GM19452 (cell line): ENCODE data around the gene PRR5.
"Not testable (repeated sequence)": the region's sequence is repeated elsewhere in the genome, so short reads cannot be mapped to it uniquely, and the experiment has no call there.

Experiments
- ATAC-seq: cut with Tn5 transposase; IDR thresholded peaks from one replicate; pipeline ENCODE4 v1.9.1; 2021; ENCODE audit not compliant: unreplicated experiment

Gene PRR5

DNA sequence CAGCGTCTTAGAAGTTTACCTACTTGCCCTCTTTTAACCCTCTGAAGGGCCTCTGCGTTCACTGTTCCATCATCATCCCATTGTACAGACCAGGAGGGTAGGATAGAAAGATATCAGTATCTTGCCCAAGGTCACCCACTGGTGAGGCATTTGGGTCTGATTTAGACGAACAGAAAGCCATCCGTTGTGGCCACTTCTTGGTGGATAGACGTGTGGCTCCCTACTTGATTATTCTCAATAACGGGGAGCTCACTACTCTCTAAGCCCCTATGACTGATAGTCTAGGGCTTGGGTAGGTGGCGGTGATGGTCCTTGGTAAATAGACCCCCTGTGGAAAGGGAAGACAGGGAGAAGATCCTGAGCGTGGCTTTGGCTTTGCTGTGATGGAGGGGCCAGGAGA is 28.6 kb upstream of the PRR5 start:
- no peak for ATAC-seq

- ATAC-seq, result not testable (repeated sequence)
These were observed 26.0 kb upstream of the PRR5 start for GRCh38 chr22:44676066-44676440.

DNA sequence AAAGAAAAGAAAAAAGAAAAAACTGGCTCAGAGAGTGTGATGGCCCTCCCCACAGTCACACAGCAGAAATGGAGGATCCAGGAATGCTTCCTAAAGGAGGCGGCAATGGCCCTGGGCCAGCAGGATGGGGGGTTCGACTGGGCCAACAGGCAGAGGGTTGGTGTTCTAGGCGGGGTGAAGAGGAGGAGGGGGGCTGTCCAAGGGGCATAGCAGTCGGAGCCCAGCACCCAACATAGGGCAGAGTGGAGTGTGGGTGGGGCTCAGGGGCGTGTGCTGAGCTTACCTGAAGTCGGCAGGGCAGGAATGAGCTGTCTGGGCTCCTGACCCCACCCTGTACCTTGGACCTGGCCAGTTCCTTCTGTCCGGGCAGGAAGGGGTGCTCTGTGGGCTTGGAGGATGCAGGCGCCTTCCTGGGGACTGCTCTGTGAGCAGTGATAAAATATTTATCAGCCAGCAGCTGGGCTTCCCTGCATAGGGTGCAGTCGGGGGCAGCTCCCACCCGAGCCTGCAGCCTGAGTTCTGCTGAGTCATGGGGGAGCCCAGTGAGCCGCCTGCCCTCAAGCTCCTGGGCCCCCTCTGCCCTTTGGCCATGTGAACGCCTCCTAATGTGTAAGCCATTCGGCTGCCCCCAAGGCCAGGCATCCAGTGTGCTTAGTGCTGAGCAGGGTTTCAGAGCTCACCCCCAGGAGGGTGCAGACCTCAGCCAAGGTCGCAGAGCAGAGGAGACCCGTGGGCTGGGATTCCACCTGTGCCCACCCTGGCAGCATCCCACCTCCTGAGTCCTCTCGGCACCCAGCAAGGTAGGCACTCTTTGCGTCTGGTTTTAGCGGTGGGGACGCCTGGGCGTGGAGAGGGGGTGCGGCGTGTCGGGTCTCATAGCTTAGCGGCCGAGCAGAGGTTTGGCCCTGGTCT is 25.3 kb upstream of the PRR5 start:
- ATAC-seq, result no peak

GRCh38 chr22:44677353-44677840 is 24.6 kb upstream of the PRR5 start:
- no peak for ATAC-seq

DNA sequence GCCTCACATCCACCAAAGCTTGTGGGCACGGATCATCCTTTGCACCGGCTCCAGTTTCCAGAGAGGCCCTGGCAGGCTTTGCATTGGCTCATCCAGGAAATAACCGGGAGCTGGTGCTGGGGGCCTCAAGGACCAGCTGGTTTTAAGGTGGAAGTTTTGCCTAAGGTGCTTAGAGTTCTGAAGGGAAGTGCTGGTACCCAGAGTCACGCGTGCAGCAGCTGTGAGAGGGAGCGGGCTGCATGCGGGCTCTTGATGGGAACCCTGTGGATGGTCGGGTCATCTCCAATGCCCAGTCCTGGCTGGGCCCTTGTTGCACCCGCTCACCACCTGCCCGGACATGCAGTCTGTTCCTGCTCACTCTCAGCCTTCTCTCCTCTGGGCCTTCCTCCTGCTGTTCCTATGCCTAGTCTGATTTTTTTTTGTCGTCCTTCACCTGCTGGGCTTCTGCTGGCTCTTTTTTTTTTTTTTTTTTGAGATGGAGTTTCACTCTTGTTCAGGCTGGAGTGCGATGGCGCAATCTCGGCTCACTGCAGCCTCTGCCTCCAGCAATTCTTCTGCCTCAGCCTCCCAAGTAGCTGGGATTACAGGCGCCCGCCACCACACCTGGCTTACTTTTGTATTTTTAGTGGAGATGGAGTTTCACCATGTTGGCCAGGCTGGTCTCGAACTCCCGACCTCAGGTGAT is 24.0 kb upstream of the PRR5 start:
- ATAC-seq, result no peak

DNA sequence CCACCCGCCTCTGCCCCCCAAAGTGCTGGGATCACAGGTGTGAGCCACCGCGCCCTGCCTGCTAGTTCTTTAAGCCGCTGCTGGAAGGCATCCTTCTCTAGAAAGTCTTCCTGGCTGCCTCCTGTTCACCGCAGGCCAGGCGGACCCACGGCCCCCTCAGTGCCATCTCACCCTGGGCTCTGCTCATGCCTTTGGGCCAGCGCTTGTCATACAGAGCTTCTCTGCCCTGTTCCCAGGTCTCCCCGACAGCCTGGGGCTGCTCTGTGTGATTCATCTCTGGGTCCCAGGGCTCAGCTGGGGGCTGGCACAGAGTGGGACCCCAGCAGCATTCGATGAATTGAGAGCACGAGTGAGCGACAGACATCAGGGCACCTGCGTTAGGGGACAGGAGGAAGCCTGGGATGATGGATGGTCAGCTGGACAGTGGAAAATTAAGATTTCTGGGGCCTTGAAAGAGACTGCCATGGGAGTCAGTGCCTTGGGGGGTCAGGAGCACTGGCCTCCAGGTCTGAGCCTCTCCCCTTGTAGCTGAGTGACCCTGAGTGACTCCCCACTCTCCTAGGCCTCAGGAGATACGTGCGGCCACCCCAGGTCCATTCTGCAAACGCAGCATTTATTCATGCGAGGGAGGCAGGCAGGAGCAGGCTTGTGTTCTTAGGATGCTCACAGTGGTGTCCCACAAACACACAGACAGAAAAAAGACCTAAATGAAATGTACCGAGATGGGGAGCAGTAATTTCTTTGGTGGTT is 23.3 kb upstream of the PRR5 start:
- no peak for ATAC-seq

DNA sequence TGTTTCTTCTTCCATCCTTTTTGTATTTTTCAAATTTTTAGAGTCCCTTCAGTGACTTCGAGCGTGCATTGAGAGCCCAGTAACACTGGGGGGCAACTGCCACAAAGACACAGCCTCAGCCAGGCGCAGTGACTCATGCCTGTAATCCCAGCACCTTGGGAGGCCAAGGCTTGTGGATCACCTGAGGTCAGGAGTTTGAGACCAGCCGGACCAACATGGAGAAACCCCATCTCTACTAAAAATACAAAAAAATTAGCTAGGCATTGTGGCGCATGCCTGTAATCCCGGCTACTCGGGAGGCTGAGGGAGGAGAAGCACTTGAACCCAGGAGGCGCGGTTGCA is 22.7 kb upstream of the PRR5 start:
- not testable (repeated sequence) for ATAC-seq

DNA sequence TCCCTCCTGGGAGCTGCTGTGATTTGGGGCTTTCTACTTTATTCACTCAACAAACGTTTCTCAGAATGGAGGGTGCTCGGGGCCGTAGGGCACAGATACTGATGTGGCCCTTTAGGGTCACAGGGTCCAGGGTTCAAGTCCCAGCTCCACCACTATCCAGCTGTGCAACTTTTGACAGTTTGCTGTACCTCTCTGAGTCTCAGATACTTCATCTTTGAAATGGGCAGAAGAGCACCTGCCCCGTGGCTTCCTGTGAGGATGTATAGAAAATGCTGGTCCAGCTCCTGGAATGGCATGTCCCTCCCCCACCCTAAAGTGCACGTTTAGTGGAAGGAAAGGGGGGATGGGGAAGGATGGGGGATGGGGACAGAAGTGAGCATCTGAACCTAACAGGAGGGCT is 21.9 kb upstream of the PRR5 start:
- no peak for ATAC-seq

GRCh38 chr22:44680481-44680894 is 21.5 kb upstream of the PRR5 start:
- no peak for ATAC-seq

DNA sequence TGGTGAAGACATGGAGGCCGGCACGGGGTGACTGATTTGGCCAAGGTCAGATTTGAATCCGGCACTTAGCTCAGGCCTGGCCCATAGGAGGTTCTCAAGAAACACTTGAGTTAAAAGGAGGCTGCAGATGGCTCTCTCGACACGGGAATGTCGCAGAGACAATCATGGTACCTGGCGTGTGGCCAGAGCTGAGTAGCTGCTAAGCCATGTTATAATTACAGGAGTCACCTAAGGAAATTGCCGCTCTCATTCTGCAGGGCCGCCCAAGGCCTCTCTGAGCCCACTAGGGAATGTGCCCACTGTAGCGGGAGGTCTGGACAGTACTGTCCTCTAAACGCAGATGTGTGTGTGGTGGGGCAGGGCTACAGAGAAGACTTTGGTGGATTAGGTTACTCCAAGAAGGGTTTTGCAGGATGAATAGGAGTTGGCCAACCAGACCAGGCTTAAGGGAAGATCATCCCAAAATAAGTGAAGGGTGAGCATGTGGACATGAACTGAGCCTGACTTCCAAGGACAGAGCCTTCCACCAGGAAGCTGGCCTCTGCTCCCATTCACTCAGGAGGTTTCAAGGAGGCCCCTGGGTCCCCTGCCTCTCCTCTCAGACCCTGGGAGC is 19.3 kb upstream of the PRR5 start:
- ATAC-seq, result no peak

DNA sequence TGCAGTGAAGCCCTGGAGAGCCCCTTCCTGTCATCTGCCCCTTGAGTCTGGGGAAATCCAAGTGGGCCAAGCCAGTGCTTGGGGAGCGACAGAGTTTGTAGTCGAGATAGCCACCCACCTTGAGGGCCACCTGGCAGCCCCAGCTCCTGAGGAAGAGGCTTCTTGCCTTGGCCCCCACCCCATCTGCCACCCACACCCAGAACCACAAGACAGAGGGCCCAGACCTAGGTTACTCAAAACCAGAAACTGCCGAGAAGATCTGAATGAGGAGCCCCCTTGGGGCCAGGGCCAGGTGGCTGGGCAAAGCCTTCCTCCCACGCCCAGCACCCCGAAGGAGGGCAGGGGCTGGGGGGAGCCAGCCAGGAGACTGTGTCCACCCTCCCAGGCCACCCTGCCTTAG is 18.8 kb upstream of the PRR5 start:
- no peak for ATAC-seq

DNA sequence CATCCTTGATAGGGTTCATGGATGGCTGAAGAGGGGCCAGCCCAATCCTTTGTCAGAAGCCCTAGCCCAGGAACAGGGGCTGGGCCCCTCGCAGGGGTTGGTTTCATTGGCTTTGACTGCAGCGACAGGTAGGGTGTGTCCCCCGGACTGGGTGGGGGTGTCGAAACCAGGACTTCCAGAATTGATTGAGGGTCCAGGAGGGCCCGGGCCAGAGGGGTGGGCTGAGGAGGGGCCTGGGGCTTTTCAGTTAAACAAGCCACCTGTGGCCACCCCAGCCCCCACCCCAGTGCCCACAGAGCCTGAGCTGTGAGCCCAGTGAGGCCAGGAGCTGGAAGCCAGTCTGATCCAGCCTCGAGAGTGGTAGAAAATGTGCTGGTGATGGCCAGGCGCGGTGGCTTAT is 18.1 kb upstream of the PRR5 start:
- ATAC-seq, result no peak

DNA sequence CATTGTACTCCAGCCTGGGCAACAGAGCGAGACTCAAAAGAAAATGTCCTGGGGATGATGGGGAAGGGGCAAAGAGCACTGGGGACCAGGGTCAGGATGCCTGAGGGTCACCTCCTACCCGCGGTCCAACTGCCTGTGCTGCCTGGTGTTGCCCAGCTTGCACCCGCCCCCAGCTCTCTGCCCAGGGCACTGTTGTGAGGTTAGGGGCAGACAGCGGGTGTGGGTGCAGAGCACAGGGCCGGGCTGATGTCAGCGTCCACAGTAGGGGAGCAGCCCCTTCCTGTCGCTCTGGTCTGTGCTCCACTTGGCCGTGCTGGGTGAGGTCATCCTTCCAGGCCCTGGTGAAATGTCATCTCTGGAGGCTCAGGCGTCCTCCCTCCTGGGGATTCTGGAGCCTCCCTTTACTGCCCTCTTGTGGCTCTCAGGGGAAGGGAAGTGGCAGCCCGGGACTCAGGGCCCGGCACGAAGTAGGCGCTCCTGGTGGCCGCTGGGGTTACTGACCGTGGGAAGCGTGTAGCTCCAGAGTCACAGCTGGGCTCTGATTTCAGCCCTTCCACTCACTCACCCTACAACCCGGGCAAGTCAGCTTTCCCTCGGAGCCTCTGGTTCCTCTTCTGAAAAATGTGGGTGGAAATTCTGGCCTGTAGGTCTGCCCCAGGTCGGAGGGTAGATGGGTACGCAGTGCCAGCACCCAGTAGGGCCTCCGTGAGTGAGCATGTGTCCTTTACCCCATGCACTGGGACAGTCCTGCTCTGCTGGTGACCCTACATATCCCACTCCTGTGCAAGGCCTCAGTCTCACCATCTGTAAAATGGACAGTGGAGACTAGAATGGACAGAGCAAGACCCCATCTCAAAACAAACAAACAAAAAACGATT is 17.3 kb upstream of the PRR5 start:
- peak; percentile 65 for ATAC-seq

- ATAC-seq, result no peak
These were observed 16.5 kb upstream of the PRR5 start for GRCh38 chr22:44685384-44686056.

GRCh38 chr22:44686873-44687600 is 15.0 kb upstream of the PRR5 start:
- no peak for ATAC-seq

GRCh38 chr22:44689173-44689572 is 12.8 kb upstream of the PRR5 start:
- ATAC-seq, result no peak

GRCh38 chr22:44689915-44690524 is 12.0 kb upstream of the PRR5 start:
- no peak for ATAC-seq

- ATAC-seq, result no peak
These were observed 10.0 kb upstream of the PRR5 start for GRCh38 chr22:44691796-44692661.
